ENCODE measurements around the gene LYRM1.

GRCh38 chr16:20887207-20887606 is 13.4 kb upstream of the LYRM1 start:
- TF ChIP-seq CTCF (IDR thresholded peaks at IDR 0.05) (no peak), POLR2A (IDR thresholded peaks at IDR 0.05) (no peak)

Data from testis (tissue), 2 donors.